Fibroblast of peridontal ligament (primary cell): ENCODE results near the gene PRKAR2B.

Experiments
- DNase-seq: peaks from one replicate; pipeline ENCODE4 v3.0.0-alpha.2; 2010; ENCODE audit errors: extremely low read depth

The PRKAR2B gene

GRCh38 chr7:107044347-107045194, at the start of gene PRKAR2B:
Gene PRKAR2B (plus strand): TSS chr7:107044705. CDS start chr7:107044908, 203 bp downstream.
- DNase-seq: peak; percentile 45

GRCh38 chr7:106994833-106995232, 49.7 kb upstream of the PRKAR2B start:
- DNase-seq: no peak

GRCh38 chr7:106997487-106998271, 46.8 kb upstream of the PRKAR2B start:
- DNase-seq: no peak

GRCh38 chr7:106999023-106999422, 45.5 kb upstream of the PRKAR2B start:
- DNase-seq: peak; percentile 28

- DNase-seq: no peak
Measured at GRCh38 chr7:107001490-107001889, 43.0 kb upstream of the PRKAR2B start.

- peak; percentile 4 for DNase-seq
Measured at GRCh38 chr7:107002126-107002525, 42.4 kb upstream of the PRKAR2B start.

- DNase-seq: no peak
Measured at GRCh38 chr7:107002529-107002998, 41.9 kb upstream of the PRKAR2B start.

- DNase-seq: no peak
Measured at GRCh38 chr7:107007007-107007891, 37.3 kb upstream of the PRKAR2B start.

GRCh38 chr7:107007892-107008287, 36.6 kb upstream of the PRKAR2B start:
- DNase-seq: no peak

- DNase-seq: no peak
Measured at GRCh38 chr7:107009846-107010203, 34.7 kb upstream of the PRKAR2B start.

- DNase-seq: no peak
Measured at GRCh38 chr7:107012691-107013090, 31.8 kb upstream of the PRKAR2B start.

GRCh38 chr7:107014387-107015023, 30.0 kb upstream of the PRKAR2B start:
- DNase-seq: peak; percentile 74

- no peak for DNase-seq
Measured at GRCh38 chr7:107016312-107016711, 28.2 kb upstream of the PRKAR2B start.

- peak; percentile 7 for DNase-seq
Measured at GRCh38 chr7:107017965-107018719, 26.4 kb upstream of the PRKAR2B start.

GRCh38 chr7:107020400-107020799, 24.1 kb upstream of the PRKAR2B start:
- DNase-seq: no peak

- DNase-seq: no peak
Measured at GRCh38 chr7:107021600-107021999, 22.9 kb upstream of the PRKAR2B start.

GRCh38 chr7:107023522-107024151, 20.9 kb upstream of the PRKAR2B start:
- DNase-seq: no peak

- DNase-seq: no peak
Measured at GRCh38 chr7:107024906-107025305, 19.6 kb upstream of the PRKAR2B start.

GRCh38 chr7:107025449-107026103, 18.9 kb upstream of the PRKAR2B start:
- DNase-seq: peak; percentile 21

GRCh38 chr7:107026166-107026565, 18.3 kb upstream of the PRKAR2B start:
- DNase-seq: no peak
